ENCODE measurements around the gene G6PC3.
"Not testable (repeated sequence)": the region's sequence is repeated elsewhere in the genome, so short reads cannot be mapped to it uniquely, and the experiment has no call there.

G6PC3 gene

GRCh38 chr17:44097110-44097958 lies 26.8 kb downstream of the G6PC3 start:
- Histone ChIP-seq H3K9ac (ENCODE audit: low read length) (no peak overlapping the region), H3K4me3 (ENCODE audit: low read length) (no peak overlapping the region), H3K27me3 (replicated peaks; ENCODE audit: control insufficient read depth, insufficient read depth, low read length) (no peaks in the 10 kb centered on the region), H3K4me1 (ENCODE audit: control insufficient read depth, insufficient read depth, low read length) (peaks cover 30% of the 10 kb centered on the region), H3K9me3 (ENCODE audit: control insufficient read depth, low read length) (no peaks in the 10 kb centered on the region), H3K36me3 (ENCODE audit: control insufficient read depth, insufficient read depth, low read length, severe bottlenecking) (peaks cover 10% of the 10 kb centered on the region)
- peak; percentile 32 for DNase-seq (ENCODE audit: low read depth)

DNA sequence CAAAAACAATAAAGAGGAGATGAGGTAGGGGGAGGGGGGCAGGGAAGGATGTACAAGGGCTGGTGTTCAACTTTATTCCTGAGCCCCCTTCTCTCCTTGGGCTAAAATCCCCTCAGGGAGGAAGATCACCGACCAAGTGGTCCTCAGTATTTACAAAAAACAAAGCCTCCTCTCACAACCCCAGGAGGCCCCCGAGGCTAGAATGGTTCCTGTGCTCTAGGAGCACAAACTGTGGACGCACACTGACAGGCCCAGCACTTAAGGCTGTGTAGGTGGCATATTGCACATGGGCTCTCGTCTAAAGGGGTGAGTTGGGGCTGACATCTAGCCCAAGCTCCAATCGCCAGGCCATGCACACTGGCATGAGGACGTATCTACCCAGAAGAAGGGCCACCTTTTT lies 31.3 kb downstream of the G6PC3 start:
- H3K4me1 ChIP-seq (ENCODE audit: control insufficient read depth, insufficient read depth, low read length): peaks cover 13% of the 10 kb centered on the region
- DNase-seq (ENCODE audit: low read depth); H3K9me3 ChIP-seq (ENCODE audit: control insufficient read depth, low read length); H3K36me3 ChIP-seq (ENCODE audit: control insufficient read depth, insufficient read depth, low read length, severe bottlenecking); H3K27me3 ChIP-seq (replicated peaks; ENCODE audit: control insufficient read depth, insufficient read depth, low read length); H3K4me3 ChIP-seq (ENCODE audit: low read length); H3K9ac ChIP-seq (ENCODE audit: low read length): not testable (repeated sequence)

- Histone ChIP-seq H3K9me3 (ENCODE audit: control insufficient read depth, low read length) (no peaks in the 10 kb centered on the region), H3K4me1 (ENCODE audit: control insufficient read depth, insufficient read depth, low read length) (peaks cover 11% of the 10 kb centered on the region), H3K27me3 (replicated peaks; ENCODE audit: control insufficient read depth, insufficient read depth, low read length) (no peaks in the 10 kb centered on the region), H3K4me3 (ENCODE audit: low read length) (no peak overlapping the region), H3K9ac (ENCODE audit: low read length) (no peak overlapping the region), H3K36me3 (ENCODE audit: control insufficient read depth, insufficient read depth, low read length, severe bottlenecking) (peaks cover 5% of the 10 kb centered on the region)
- DNase-seq (ENCODE audit: low read depth): no peak
Observed at GRCh38 chr17:44102849-44103622, 32.5 kb downstream of the G6PC3 start.

DNA sequence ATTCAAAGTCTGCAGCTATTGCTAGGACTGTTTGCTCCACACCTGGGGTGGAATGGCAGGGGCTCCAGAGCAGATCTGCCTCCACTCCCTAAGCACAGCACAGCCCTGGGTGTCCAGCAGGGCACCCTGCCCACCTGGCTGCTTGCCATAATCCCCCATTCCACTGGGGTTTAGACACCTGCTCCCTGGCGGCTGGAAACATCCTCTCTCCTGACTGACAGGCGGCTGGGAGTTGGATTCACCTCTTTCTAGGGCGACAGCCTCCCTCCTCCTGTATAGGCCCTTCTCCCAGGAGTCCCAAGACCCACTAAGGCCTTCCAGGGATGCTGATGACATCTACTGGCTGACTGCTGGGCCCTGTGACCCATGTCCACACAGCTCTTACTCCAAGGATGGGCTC lies 34.9 kb downstream of the G6PC3 start:
- no peak for DNase-seq (ENCODE audit: low read depth)
- H3K4me1 ChIP-seq (ENCODE audit: control insufficient read depth, insufficient read depth, low read length): peaks cover 33% of the 10 kb centered on the region
- H3K27me3 ChIP-seq (replicated peaks; ENCODE audit: control insufficient read depth, insufficient read depth, low read length): no peaks in the 10 kb centered on the region
- no peak overlapping the region for H3K4me3 ChIP-seq (ENCODE audit: low read length)
- peaks cover 5% of the 10 kb centered on the region for H3K36me3 ChIP-seq (ENCODE audit: control insufficient read depth, insufficient read depth, low read length, severe bottlenecking)
- H3K9ac ChIP-seq (ENCODE audit: low read length): no peak overlapping the region
- no peaks in the 10 kb centered on the region for H3K9me3 ChIP-seq (ENCODE audit: control insufficient read depth, low read length)

DNA sequence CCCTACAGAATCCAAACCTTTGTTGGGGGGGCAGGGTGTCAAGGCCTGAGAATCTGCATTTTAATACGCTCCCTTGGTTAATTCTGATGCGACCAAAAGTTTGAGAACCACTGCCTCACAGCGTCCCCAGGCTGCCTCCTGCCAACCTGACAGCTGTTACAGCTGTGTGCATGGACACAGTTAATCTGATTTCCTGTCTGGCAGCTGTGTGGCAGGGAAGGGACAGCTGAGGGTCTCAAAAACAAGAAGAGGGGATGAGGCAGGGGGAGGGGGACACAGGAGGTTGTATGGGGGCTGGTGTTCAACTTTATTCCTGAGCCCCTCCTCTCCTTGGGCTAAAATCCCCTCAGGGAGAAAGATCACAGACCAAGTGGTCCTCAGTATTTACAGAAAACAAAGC lies 35.4 kb downstream of the G6PC3 start:
- Histone ChIP-seq H3K9ac (ENCODE audit: low read length) (no peak overlapping the region), H3K4me3 (ENCODE audit: low read length) (no peak overlapping the region), H3K36me3 (ENCODE audit: control insufficient read depth, insufficient read depth, low read length, severe bottlenecking) (peaks cover 5% of the 10 kb centered on the region), H3K27me3 (replicated peaks; ENCODE audit: control insufficient read depth, insufficient read depth, low read length) (no peaks in the 10 kb centered on the region), H3K9me3 (ENCODE audit: control insufficient read depth, low read length) (no peaks in the 10 kb centered on the region), H3K4me1 (ENCODE audit: control insufficient read depth, insufficient read depth, low read length) (peaks cover 38% of the 10 kb centered on the region)
- DNase-seq (ENCODE audit: low read depth): no peak

DNA sequence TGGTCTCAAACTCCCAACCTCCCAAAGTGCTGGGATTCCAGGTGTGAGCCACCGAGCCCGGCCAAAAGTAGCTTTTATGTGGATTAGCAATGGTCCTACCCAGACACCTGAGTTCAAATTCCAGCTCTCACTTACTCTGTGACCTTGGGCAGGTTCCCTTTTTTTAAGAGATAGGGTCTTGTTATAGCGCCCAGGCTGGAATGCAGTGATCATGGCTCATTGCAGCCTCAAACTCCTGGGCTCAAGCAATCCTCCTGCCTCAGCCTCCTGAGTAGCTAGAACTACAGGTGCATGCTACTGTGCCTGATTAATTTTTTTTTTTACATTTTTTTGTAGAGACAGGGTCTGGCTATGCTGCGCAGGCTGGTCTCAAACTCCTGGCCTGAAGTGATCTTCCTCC lies 36.3 kb downstream of the G6PC3 start:
- no peak overlapping the region for H3K4me3 ChIP-seq (ENCODE audit: low read length)
- H3K36me3 ChIP-seq (ENCODE audit: control insufficient read depth, insufficient read depth, low read length, severe bottlenecking): peaks cover 5% of the 10 kb centered on the region
- no peaks in the 10 kb centered on the region for H3K27me3 ChIP-seq (replicated peaks; ENCODE audit: control insufficient read depth, insufficient read depth, low read length)
- H3K9me3 ChIP-seq (ENCODE audit: control insufficient read depth, low read length): no peaks in the 10 kb centered on the region
- peaks cover 41% of the 10 kb centered on the region for H3K4me1 ChIP-seq (ENCODE audit: control insufficient read depth, insufficient read depth, low read length)
- DNase-seq (ENCODE audit: low read depth): no peak
- H3K9ac ChIP-seq (ENCODE audit: low read length): no peak overlapping the region

DNA sequence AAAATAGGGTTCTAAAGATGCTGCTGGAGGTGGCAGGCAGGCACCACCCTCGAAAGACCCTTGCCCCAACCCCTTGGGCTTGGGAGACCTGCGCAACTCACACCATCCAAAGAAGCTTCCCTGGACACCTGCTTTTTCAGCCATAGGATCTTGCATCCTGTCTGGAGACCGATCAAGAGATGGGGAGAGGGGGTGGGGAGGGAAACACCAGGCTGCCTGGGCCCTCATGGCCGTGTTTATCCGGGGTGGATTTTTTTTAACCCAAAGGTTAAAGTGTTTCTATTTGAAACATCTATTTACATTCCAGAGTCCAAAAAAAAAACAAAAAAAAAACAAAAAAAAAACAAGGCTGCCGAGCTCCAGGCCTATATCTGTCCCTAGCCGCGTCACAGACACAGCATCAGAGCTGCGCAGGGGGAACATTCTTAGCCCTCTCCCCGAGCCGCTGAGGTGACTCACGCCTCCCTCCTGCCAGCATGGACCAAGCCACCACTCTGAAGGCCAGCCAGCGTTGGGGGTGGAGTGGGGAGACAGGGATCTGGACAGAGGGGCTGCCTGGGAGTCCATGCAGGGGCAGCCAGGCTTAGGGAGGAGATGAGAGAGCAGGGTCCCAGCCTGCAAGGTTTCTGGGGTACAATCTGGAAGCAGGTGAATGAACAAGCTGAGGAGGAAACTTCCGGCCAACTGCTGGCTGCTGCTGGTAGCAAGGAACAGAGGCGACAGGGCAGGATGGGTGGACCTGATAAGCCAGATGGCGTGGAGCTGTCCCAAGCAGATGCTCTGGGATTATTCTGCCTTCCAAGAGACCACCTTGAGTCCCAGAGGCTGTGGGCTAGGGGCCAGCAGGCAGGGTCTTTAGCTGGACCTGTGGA lies 38.1 kb downstream of the G6PC3 start:
- no peaks in the 10 kb centered on the region for H3K9me3 ChIP-seq (ENCODE audit: control insufficient read depth, low read length)
- H3K4me3 ChIP-seq (ENCODE audit: low read length): peak overlapping the region; percentile 82
- H3K9ac ChIP-seq (ENCODE audit: low read length): peak overlapping the region; percentile 87
- no peaks in the 10 kb centered on the region for H3K27me3 ChIP-seq (replicated peaks; ENCODE audit: control insufficient read depth, insufficient read depth, low read length)
- H3K4me1 ChIP-seq (ENCODE audit: control insufficient read depth, insufficient read depth, low read length): peaks cover 44% of the 10 kb centered on the region
- H3K36me3 ChIP-seq (ENCODE audit: control insufficient read depth, insufficient read depth, low read length, severe bottlenecking): no peaks in the 10 kb centered on the region
- DNase-seq (ENCODE audit: low read depth): peak; percentile 97

DNA sequence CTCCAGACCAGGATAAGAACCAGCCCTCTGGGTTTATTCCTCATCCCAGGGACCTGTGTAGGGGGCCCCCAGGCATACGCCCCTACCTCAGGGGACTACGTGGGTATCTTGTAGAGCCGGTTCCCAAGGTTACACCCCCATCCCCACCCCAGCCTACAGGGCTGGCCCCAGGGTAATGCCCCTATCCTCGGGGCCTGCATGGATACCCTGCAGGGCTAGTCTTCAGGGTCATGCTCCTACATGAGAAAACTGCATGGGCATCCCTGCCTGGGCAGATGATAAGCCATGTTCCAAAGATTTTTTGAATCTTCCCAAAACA lies 38.7 kb downstream of the G6PC3 start:
- Histone ChIP-seq H3K9me3 (ENCODE audit: control insufficient read depth, low read length) (no peaks in the 10 kb centered on the region), H3K9ac (ENCODE audit: low read length) (peak overlapping the region; percentile 87), H3K27me3 (replicated peaks; ENCODE audit: control insufficient read depth, insufficient read depth, low read length) (no peaks in the 10 kb centered on the region)

DNA sequence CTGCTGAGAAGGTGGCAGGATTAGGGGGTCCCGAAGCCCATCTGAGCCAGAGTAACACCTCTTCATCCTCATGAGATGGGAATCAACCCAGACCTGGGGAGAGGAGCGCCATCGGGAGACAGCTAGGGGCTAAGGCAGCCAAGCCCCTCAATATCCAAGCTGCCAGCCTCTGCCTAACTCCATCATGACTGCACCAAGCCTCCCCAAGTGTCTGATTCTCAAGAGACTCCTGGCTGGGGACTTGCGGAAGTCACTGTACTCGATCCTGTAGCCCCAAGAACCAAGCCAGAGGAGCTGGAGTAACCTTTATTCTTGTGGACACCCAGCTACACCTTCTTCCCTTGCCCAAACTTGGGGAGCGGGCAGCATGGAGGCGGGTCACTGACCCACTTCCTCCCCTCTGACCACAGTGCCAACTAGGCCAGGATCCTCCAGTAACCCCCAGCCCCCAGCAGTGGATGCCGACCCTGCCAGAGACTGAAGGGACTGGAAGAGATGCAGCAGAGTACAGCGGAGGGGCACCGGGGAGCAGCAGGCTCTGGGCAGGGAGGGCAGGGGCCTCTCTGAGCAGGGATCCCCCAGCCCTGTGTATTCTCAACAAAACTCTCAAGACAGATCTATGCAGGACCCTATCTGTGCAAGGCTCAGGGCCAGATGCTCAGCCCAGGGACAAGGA lies 39.6 kb downstream of the G6PC3 start:
- Histone ChIP-seq H3K36me3 (ENCODE audit: control insufficient read depth, insufficient read depth, low read length, severe bottlenecking) (peaks cover 5% of the 10 kb centered on the region), H3K9me3 (ENCODE audit: control insufficient read depth, low read length) (no peaks in the 10 kb centered on the region), H3K27me3 (replicated peaks; ENCODE audit: control insufficient read depth, insufficient read depth, low read length) (no peaks in the 10 kb centered on the region), H3K4me3 (ENCODE audit: low read length) (peak overlapping the region; percentile 82), H3K4me1 (ENCODE audit: control insufficient read depth, insufficient read depth, low read length) (peaks cover 47% of the 10 kb centered on the region), H3K9ac (ENCODE audit: low read length) (peak overlapping the region; percentile 87)
- DNase-seq (ENCODE audit: low read depth): no peak

More for the DNA sequence above, 38.7 kb downstream of the G6PC3 start:
- Histone ChIP-seq H3K36me3 (ENCODE audit: control insufficient read depth, insufficient read depth, low read length, severe bottlenecking) (no peaks in the 10 kb centered on the region), H3K4me1 (ENCODE audit: control insufficient read depth, insufficient read depth, low read length) (peaks cover 47% of the 10 kb centered on the region), H3K4me3 (ENCODE audit: low read length) (peak overlapping the region; percentile 82)
- no peak for DNase-seq (ENCODE audit: low read depth)

DNA sequence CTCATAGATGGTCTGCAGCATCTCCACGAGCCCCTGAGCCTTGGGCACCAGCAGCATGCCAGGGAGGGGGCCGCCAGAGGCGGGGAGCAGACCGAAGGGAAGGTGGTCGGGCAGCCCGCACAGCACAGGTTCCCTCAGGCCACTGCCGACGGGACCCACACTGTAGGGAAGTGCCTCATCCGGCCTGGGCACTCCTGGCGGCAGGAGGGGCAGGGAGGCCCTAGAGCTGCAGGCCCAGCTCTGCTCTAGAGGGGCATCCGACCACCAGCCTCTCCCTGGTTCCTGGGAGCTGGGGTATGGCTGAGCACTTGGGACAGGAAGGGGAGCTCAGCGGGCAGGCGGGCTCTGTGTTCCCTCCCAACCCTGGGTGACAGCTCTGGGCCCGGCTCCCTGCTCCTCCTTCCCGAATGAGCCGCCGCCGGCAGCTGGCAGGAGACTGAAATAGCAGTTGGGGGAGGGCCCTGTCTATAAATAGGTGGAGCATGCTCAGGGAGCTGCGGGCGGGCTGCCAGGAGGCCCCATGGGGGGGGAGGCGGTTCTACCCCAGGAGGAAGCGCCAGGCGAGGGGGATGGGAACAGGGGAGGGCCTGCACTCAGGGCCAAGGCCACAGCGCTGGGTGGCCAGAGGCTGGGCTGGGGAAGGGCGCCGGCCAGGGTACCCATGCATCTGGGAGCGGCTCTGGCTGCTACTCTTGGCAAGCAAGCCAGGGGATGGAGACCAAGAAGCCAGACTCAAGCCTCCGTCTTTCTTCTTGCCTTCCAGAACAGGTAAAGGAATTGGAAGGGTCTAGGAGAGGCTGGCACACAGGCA lies 40.5 kb downstream of the G6PC3 start:
- Histone ChIP-seq H3K4me1 (ENCODE audit: control insufficient read depth, insufficient read depth, low read length) (peaks cover 47% of the 10 kb centered on the region), H3K9ac (ENCODE audit: low read length) (peak overlapping the region; percentile 87), H3K27me3 (replicated peaks; ENCODE audit: control insufficient read depth, insufficient read depth, low read length) (no peaks in the 10 kb centered on the region), H3K9me3 (ENCODE audit: control insufficient read depth, low read length) (no peaks in the 10 kb centered on the region), H3K4me3 (ENCODE audit: low read length) (peak overlapping the region; percentile 82), H3K36me3 (ENCODE audit: control insufficient read depth, insufficient read depth, low read length, severe bottlenecking) (peaks cover 7% of the 10 kb centered on the region)
- peak; percentile 94 for DNase-seq (ENCODE audit: low read depth)

Data from adipocyte (in vitro differentiated cells).